ENCODE data around the gene BCAP31.
"Not testable (repeated sequence)": the region's sequence is repeated elsewhere in the genome, so short reads cannot be mapped to it uniquely, and the experiment has no call there.

The BCAP31 gene

DNA sequence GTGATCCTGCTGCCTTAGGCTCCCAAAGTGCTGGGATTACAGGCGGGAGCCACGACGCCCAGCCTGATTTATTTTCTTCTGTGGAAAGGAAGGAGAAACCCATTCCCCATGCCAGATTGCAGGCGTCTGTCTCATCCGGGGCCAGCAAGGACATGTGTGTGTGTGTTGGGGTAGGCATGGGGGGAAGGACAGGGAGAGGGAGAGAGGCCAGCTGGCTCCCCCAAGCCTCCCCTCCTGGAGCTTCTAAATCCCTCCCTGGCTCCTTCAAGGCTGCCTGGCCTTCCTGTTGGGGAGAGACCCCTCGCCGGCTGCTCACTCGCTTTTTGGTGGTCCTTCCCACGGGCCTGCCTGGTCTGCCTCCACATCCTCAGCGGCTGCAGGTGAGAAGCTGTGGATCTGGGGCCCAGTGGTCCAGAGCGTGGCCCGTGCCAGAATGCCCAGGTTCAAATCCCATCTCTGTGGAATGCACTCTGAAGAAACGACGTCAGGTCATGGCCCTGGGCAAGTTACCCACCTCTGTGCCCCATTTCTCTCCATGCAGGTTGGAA is 38.5 kb upstream of the BCAP31 start:
- DNase-seq: no peak

DNA sequence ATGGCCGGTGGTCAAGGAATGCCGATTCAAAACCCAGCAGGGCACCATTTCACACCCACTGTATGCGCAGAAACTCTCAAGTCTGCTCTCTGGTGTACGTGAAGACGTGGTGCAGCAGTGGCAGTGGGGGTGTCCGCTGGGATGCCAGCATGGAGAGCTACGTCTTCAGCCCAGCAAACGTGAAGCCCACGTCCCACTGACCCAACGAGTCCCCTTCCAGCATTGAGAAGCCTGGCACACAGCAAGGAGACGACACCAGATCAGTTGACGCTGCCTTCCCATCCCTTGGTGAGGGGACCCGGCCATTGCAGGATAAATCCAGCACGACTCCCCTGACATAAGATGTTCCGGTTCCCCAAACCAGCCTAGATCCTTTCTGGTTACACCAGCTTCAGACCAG is 37.7 kb upstream of the BCAP31 start:
- no peak for DNase-seq

DNA sequence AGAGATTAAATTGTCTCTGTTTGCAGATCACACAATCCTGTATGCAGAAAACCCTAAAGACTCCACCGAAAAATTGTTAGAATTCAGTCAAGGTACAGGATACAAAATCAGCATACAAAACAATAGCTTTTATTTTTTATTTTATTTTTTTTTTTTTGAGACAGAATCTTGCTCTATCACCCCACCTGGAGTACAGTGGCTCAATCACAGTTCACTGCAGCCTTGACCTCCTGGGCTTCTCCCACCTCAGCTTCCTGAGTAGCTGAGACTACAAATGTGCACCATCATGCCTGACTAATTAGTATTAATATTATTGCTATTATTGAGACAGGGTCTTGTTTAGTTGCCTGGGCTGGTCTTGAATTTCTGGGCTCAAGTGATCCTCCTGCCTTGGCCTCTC is 30.9 kb upstream of the BCAP31 start:
- DNase-seq: no peak

DNA sequence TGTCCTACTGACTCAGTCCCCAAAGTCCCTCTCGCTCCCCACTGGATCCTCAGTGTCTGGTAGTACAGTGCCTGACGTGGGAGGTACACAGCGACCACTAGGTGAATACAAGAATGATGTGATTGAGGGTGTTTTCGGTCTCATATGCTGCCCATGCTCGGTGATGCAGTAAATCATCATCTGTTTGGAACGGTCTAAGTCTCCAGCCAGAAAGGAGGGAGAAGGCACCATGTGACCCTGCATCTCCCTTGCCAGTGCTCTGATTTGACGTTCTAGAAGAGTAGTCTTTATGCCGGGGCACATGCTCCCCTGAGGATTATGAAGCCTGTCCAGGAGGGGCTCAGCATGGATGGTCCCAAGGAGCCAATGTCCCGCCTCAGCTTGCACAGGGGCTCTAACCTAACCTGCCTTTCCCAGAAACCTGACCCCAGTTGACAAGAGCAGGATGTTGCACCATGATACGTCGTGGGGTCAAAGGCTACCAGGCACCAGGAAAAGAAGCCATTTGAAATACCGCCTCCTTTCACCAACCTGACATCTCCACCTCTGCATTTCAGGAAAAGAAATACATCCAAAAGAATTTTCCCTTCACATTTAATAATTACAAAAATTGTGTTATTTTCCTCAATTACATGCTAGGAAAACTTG is 26.1 kb upstream of the BCAP31 start:
- no peak for DNase-seq

DNA sequence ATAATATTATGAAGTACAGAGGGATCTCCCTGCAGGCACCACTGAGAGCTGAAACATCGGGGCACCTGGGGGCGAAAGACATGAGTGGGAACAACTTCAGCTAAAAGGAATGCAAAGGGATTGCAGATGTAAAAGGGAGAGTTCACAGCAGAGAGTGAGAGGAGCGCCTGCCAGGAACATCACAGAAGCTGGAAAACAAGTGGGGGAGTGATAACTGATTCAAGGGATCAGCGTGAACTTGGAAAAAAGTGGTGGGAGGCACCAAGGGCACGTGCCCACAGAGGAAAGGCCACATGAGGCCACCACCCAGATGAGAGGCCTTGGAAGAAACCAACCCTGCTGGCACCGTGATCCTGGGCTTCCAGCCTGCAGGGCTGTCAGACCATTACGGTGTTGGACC is 24.8 kb upstream of the BCAP31 start:
- not testable (repeated sequence) for DNase-seq

DNA sequence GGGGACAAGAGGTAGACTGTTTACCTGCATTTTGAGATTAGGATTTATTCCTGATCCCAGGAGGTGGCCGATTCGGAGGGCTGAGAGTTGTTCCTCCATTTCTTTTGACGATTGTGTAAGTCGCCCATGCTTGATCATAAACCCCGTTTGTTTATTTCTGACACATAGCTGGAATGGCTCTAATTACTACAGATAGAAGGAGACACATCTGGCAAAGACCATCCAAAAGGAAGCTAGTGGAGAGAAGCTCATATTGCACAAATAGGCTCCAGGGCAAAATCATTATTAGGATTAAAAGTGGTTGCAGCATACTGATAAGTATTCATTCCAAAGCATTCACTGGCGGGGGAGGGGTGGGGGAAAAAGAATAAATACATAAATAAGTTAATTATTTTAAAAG is 22.8 kb upstream of the BCAP31 start:
- not testable (repeated sequence) for DNase-seq

DNA sequence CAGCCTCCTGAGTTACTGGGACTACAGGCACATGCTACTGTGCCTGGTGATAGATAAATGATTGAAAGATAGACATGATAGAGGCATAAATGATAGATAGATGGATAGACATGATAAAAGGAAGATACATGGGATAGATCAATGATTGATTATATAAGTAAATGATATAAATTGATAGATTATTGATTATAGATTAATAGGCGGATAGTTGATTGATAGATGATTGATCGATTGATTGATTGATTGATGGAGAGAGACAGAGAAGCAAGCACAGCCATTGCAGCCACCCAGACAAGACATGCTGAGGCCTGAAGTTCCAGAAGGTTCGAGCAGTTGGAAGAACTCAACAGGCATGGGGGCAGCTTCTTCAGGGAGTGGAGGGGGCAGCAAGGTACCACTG is 22.2 kb upstream of the BCAP31 start:
- no peak for DNase-seq

DNA sequence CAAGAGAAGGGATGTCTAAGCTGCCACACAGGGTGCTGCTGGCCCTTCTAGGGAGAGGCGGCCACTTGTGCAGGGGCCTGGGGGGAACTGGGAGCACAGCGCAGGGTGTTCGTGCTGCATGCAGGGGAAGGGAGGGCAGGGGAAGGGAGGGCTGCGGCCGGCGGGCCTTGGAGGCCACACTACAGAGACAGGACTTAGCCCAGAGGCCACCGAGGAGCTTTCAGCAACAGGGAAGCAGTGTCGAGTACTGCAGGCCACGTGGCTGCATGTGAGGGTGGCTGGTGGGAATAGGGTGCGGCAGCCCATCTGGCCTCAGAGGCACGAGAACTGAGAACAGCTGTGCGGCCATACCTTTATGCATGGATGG is 20.9 kb upstream of the BCAP31 start:
- DNase-seq: not testable (repeated sequence)

DNA sequence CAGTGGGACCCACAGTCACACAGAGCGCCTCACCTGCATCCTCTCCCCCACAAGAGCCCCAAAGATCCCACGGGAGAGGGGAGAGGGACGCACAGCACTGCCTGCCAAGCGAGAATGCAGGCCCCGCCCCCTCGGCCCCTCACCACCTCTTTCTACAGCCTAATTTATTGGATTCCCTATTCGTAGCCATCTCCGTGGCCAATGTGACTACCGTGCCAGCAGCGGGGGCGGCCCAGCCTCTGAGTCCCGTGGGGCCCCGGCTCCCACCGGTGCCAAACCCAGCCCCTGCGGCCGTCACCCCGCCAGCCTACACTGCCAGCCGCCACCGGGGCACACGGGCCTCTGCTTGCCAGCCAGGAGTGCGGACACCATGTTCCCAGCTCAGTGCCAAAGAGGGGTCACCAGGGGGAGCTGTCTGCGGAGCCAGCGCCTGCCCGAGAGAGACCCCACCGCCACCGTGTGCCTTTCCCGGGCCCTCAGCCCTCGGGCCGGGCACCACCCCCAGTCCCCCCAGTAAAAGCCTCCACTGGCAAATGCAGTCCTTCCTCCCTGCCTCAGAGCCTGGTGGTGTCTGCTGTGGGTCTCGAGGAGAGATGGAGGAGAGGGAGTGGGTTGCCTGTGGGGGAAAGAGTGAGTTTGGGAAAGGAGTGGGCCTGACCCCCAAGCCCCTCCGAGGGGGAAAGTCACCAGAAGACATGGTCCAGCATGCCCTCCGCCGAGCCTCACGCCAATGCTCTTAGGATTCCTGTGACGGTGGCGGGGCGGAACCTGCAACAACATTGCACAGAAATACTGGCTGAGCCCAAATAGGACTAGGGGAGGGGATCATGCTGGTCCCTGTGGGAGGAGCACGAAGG is 20.3 kb upstream of the BCAP31 start:
- DNase-seq: no peak

DNA sequence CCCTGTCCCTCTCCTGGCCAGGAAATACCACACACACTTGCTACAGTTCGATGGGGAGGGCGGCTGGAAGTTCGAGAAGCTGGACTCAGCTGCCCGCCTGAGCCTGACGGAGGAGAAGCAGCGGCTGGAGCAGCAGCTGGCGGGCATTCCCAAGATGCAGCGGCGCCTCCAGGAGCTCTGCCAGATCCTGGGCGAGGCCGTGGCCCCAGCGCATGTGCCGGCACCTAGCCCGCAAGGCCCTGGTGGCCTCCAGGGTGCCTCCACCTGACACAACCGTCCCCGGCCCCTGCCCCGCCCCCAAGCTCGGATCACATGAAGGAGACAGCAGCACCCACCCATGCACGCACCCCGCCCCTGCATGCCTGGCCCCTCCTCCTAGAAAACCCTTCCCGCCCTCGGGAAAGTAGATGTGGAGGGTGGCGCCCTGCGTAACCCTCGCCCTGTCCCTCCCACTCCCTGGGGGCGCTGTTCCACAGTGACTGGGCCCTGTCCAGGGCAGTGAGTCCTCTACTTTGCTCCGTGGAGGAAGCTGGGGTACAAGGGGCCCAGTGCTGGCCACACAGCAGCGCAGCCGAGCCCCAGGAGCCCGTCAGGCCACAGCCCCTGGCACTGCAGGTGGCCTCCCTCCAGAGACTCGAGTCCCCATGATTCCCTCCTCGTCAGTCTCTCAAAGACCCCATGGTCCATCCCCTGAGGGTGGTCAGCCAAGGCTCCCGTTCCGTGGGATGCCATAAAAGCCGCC is 19.5 kb upstream of the BCAP31 start:
- DNase-seq: not testable (repeated sequence)

DNA sequence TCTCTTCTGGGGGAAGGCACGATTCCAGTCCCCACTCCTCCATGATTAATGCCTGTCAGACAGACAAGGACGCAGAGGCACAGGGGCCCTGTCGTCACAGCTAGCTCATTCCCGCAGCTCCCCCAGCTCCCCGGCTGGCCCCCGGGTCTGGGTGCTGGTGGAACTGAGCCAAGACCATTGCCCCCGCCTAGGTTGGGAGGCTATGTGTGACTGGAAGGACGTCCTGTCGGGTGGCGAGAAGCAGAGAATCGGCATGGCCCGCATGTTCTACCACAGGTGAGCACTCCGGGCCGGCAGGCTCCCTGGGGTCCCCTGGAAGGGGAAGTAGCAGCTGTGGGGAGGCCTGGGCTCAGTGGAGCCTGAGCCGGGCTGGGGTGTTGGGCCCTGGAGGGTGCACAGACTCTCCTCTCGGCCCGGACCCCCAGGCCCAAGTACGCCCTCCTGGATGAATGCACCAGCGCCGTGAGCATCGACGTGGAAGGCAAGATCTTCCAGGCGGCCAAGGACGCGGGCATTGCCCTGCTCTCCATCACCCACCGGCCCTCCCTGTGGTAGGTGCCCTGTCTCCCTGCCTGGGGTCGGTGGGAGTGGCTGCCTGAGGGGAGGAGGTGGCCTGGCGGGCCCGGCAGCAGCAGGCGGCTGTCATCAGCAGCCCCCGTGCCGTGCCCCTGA is 18.7 kb upstream of the BCAP31 start:
- DNase-seq: not testable (repeated sequence)

DNA sequence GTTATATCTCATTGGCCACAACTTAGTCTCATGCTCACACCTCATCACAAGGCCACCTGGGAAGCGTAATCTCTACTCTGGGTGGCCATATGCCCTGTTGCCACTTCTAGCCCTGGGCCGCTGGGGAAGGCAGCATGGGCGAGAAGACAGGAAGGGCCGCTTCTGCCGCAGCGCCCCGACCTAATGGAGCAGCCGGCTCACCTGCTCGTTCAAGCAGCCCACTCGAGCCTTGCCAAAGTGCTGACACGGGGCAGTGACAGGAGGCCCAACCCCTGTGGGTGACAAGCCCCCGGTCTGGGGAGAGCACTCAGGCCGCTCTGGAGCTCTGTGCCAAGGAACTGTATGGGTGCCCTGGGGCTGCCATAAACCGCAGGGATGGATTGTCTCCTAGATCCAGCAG is 17.9 kb upstream of the BCAP31 start:
- DNase-seq: not testable (repeated sequence)

DNA sequence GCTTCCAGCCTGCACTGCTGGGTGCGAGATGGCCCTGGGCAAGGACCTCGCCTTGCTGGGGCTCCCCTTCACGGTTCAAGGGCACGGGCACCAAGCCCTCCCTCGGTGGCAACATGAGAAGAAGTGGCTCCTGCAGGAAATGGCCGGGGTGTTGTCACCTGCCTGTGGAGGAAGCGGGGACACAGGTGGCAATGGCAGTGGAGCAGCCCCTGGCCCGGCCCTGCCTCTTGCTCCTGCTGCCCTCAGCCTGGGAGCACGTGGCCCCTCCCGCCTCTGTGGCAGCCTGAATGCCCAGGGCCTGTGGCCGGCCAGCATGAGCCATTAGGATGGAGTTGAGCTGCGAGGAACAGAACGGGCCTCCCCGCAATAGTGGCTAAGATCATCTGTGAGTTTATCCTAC is 17.3 kb upstream of the BCAP31 start:
- DNase-seq: no peak

DNA sequence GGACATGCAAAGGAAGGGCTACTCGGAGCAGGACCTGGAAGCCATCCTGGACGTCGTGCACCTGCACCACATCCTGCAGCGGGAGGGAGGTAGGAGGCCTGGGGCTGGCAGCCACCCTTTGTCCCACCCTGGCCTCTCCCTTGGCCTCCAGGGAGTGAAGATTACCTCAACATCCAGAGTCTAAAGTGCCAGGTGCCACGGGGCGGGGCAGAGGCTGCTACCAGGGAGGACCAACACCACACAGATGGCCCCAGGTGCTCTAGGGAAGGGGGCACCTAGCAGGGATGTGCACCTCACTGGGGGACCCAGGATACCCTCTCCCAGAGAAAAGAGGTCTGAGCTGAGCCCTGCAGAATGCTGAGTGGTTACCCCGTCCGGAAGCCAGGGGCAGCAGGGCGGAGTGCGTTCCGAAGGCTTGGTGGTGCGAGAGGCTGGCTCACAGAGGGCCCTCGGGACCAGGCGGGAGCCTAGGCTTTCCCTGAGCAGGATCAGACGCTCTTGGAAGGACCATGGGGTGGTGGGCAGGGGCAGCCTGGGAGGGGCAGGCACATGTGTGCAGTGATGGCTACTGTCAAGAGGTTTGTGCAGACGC is 16.5 kb upstream of the BCAP31 start:
- DNase-seq: no peak

DNA sequence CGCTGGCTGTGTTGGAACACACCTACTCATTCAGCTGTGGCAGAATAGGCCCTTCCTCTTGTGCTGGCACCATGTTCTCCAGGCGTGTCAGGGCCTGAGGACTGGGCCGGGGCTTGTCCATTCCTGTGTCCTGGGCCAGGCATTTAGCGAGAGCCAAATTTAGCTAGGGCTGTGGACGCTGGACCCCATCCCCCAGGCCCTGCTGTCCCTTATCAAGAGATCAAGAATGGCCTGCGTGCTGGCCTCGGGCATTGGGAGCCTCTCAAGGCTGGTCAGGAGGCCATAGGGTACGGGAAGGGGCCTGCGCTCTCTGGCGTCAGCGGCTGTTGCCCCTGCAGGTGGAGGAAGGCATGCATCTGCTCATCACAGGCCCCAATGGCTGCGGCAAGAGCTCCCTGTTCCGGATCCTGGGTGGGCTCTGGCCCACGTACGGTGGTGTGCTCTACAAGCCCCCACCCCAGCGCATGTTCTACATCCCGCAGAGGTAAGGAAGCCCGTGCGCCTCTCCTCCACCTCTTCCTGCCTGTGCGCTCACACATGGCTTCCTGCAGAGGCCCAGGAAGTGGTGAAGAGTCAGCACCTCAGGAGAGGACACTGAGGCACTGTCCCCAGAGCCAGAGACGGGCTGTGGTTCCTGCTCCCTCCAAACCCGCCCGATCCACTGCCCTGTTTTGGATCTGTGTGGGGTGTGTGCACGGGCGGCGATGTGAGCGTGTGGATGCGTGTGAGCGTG is 15.7 kb upstream of the BCAP31 start:
- no peak for DNase-seq

DNA sequence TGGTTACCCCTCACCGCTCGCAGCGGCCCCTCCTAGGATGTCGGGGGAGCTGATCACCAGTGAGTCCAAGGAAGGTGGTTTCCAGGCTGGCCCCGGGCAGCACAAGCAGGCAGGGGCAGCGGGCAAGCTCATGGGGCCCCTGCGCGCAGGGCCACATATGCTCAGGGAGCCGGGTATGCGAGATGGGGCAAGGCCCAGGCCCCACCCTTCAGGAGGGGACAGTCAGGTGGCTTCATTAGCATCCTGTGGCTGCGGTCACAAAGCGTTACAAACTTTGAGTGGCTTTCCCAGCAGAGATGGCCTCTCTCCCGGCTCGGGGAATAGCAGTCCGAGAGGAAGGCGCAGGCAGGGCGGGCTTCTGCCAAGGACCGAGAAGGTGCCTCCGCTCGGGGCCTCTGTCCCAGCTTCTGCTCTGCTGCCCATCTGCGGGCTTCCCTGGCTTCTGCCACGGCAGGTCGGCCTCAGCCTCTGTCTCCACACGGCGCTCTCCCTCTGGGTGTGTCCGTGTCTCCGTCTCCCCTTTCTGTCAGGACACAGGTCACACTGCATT is 13.9 kb upstream of the BCAP31 start:
- DNase-seq: no peak

DNA sequence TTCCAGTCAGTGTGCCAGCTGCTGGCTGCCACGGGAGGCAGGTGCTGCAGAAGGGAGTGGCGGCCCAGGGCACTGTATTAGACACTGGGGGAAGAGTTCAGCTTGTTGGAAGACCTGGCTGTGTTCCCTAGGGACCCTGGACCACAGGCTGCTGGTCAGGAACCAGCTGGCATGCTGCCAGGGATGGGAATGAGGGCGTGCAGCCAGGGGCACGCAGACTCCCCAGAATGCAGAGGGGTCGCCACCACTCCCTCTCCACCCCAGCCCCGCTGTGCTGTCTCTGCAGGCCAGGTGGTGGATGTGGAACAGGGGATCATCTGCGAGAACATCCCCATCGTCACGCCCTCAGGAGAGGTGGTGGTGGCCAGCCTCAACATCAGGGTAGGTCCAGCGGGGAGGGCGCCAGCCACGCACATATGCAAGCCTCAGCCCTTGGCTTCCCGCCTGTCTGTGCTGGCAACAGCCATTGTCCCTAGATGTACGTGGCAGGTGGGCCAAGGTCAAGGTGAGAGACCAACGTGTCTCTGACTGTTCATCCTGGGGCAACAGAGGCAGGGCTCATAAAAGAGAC is 12.8 kb upstream of the BCAP31 start:
- DNase-seq: no peak

DNA sequence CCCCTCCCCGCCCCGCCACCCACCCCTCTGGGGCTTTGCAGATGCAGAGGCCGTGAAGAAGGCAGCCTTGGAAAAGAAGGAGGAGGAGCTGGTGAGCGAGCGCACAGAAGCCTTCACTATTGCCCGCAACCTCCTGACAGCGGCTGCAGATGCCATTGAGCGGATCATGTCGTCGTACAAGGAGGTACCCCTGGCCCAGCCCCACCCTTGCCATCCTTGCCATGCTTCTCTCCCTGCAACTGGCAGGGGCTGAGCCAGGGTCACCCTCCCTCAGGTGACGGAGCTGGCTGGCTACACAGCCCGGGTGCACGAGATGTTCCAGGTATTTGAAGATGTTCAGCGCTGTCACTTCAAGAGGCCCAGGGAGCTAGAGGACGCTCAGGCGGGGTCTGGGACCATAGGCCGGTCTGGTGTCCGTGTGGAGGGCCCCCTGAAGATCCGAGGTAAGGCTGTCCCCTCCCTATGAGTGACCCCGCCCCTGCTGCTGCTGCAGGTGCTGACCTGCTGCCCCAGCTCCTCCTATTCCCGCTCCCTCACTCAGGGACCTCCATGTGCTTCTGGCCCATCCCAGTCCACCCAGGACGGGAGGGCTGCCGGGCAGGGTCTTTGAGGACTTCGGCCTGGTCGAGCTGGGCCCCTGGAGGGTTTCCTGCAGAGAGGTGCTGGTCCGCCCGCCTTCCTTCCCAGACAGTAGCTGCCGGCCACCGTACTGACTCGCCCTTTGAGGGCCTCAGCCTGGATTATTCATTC is 12.1 kb upstream of the BCAP31 start:
- DNase-seq: no peak

DNA sequence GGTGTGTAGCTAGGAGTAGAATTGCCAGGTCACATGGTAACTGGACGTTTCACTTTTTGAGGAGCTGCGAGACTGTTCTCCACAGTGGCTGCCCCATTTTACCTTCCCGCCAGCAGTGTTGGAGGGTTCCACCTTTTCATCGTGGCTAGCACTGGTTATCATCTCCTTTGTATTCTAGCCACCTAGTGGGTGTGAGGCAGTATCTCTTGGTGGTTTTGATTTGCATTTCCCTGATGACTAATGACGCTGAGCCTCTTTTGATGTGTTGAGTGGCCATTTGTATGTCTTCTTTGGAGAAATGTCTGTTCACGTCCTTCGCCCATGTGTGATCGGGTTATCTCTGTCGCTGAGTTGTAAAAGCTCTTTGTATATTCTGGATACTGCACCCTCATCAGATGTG is 11.1 kb upstream of the BCAP31 start:
- peak; percentile 49 for DNase-seq

DNA sequence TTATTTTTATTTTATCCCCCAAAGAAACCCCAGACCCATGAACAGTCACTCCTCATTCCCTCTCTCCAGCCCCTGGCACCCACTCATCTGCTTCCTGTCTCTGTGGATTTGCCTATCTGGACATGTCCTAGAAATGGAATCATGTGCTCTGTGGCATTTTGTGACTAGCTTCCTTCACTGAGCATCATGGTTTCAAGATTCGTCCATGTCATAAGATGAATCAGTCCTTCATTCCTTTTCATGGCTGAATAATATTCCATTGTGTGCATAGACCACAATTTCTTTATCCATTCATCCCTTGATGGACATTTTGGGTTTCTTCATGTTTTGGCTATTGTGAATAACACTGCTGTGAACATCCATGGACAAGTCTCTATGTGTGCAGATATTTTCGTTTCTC is 10.7 kb upstream of the BCAP31 start:
- no peak for DNase-seq
